Fibroblast of lung (primary cell): Measurements from ENCODE around the gene TMPRSS9. TPM values are rescaled to one million over a fixed set of nuclear protein-coding genes. Genes with fewer than 3 reads are reported as not detected.

ENCODE experiments used
- DNase-seq, 2 donors: peaks; one replicate each; pipeline versions ENCODE4 v3.0.0 to v3.0.0-alpha.2; 2010; ENCODE audit warnings: low read depth in 2 of 2
- H2AFZ ChIP-seq: 2 replicates; pipeline ENCODE4 v1.5.1; 2012; ENCODE audit warnings: low read length, control low read depth, inconsistent platforms
- H3K27ac ChIP-seq: 2 replicates; pipeline ENCODE4 v1.5.1; 2011; ENCODE audit warnings: low read length, control low read depth; ENCODE audit not compliant: insufficient read depth
- H3K27me3 ChIP-seq: 2 replicates; pipeline ENCODE4 v1.5.1; 2011; ENCODE audit warnings: mild to moderate bottlenecking, low read length; ENCODE audit not compliant: control insufficient read depth, insufficient read depth
- H3K36me3 ChIP-seq: 2 replicates; pipeline ENCODE4 v1.5.1; 2011; ENCODE audit warnings: low read length; ENCODE audit not compliant: control insufficient read depth, insufficient read depth
- H3K4me1 ChIP-seq: 2 replicates; pipeline ENCODE4 v1.5.1; 2011; ENCODE audit warnings: low read length; ENCODE audit not compliant: control insufficient read depth, insufficient read depth; ENCODE audit errors: extremely low read depth
- H3K4me2 ChIP-seq: 2 replicates; pipeline ENCODE4 v1.5.1; 2011; ENCODE audit warnings: low read length, control low read depth; ENCODE audit not compliant: insufficient read depth; ENCODE audit errors: extremely low read depth
- H3K4me3 ChIP-seq, 4 experiments: fragments of 200-600 bp in 1 of 4; sonication (generic) in 1 of 4; replicated peaks in 1 of 4; 2 replicates each; pipeline ENCODE4 v1.5.1; 2011 to 2016; ENCODE audit warnings: low read length in 4 of 4, low read depth in 3 of 4, mild to moderate bottlenecking in 3 of 4, control low read depth in 2 of 4, inconsistent platforms in 1 of 4, mixed read lengths in 1 of 4; ENCODE audit not compliant: insufficient read depth in 1 of 4; ENCODE audit errors: control extremely low read depth in 1 of 4
- H3K79me2 ChIP-seq: 2 replicates; pipeline ENCODE4 v1.5.1; 2012; ENCODE audit warnings: mild to moderate bottlenecking, low read length, inconsistent platforms; ENCODE audit not compliant: control insufficient read depth, insufficient read depth
- H3K9ac ChIP-seq: 2 replicates; pipeline ENCODE4 v1.5.1; 2011; ENCODE audit warnings: mild to moderate bottlenecking, low read length, control low read depth; ENCODE audit not compliant: insufficient read depth
- H3K9me3 ChIP-seq: 2 replicates; pipeline ENCODE4 v1.5.1; 2012; ENCODE audit warnings: low read depth, low read length; ENCODE audit not compliant: control insufficient read depth, insufficient read depth
- H4K20me1 ChIP-seq: 2 replicates; pipeline ENCODE4 v1.5.1; 2011; ENCODE audit warnings: low read length; ENCODE audit not compliant: control insufficient read depth, insufficient read depth; ENCODE audit errors: extremely low read depth
- CTCF ChIP-seq, 2 donors: IDR thresholded peaks in 1 of 2; conservative IDR thresholded peaks in 1 of 2; 1 replicate in 1 of 2; 2 replicates in 1 of 2; pipeline ENCODE4 v1.5.1; 2011 to 2012; ENCODE audit warnings: low read length in 2 of 2, control low read depth in 1 of 2, inconsistent platforms in 1 of 2, low read depth in 1 of 2, mild to moderate bottlenecking in 1 of 2
- EZH2 ChIP-seq: IDR thresholded peaks from 2 replicates; pipeline ENCODE4 v1.5.1; 2012; ENCODE audit warnings: low read length, control low read depth, mild to moderate bottlenecking; ENCODE audit errors: missing control alignments
- polyA minus RNA-seq: library from RNA; depleted of rRNA, polyadenylated mRNA; stranded (reverse); fragments of >200 nt; gene quantifications from 2 replicates; pipeline ENCODE4 v1.2.3, GENCODE V29; 2011; ENCODE audit warnings: low replicate concordance
- polyA plus RNA-seq, 2 donors: library from polyadenylated mRNA; depleted of rRNA in 1 of 2; stranded (reverse) in 1 of 2; unstranded in 1 of 2; fragments of >200 nt; gene quantifications; 2 replicates each; pipeline ENCODE4 v1.2.1, GENCODE V29; 2011 to 2012; ENCODE audit warnings: missing spikeins in 1 of 2
- total RNA-seq: library from RNA; depleted of rRNA; stranded (reverse); fragments of >200 nt; gene quantifications from 2 replicates; pipeline ENCODE4 v1.2.1, GENCODE V29; 2014

TMPRSS9 gene
- under 0.01 TPM in 1 of 2 replicates, not detected in the other for total RNA-seq
- polyA plus RNA-seq = not detected in 2 replicates
- polyA plus RNA-seq (2012) = 0.09 and 0.20 TPM in 2 replicates
- polyA minus RNA-seq = not detected in 2 replicates

DNA sequence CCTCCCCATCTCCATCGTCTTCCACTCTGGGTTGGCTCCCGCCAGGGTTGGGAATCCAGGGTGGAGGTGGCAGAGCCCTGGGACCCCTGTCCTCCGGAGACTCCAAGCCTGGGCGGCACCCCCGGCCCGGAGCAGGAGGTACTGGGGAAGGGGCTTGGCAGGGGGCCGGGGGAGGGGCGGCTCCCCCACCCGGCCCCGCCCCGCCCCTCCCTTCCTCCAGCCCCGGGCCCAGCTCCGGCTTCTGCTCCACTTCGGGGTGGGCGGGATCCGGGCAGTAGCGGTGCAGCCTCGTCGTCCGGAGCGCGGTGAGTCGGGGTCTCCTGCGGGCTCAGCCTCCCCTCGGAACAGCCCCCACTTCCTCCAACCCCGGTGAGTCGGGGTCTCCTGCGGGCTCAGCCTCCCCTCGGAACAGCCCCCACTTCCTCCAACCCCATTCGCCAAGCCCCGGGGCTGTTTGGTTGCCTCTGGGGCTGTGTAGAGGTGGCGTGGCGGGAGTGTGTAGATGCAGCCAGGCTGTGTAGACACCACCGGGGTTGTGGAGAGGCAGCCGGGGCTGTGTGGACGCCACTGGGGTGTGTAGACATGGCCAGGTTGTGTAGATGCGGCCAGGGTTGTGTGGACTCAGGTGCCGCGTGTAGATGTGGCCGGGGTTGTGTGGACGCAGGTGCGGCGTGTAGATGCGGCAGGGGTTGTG, at the start of gene TMPRSS9:
TSS of gene TMPRSS9 (plus strand) at position 274 of the 694 bp plus-strand sequence. CDS start 29,521 bp downstream, outside the sequence.
- Histone ChIP-seq H3K27me3 (peaks cover 8% of the 10 kb centered on the region), H3K4me2 (no peak within 1 kb of the TSS), H3K9ac (no peak within 1 kb of the TSS), H3K4me1 (no peaks in the 10 kb centered on the region), H3K36me3 (no peaks in the 10 kb centered on the region), H3K27ac (no peak within 1 kb of the TSS), H3K79me2 (no peaks in the 10 kb centered on the region), H4K20me1 (no peaks in the 10 kb centered on the region), H3K9me3 (no peaks in the 10 kb centered on the region), H2AFZ (no peak within 1 kb of the TSS), H3K4me3 (no peak within 1 kb of the TSS)
- DNase-seq = no peak
- TF ChIP-seq CTCF (conservative IDR thresholded peaks at IDR 0.05 in 1 of 2, IDR thresholded peaks at IDR 0.05 in 1 of 2; ENCODE audit: low read depth in 1 of 2, low read length in 2 of 2) (no peak), EZH2 (no peak)

DNA sequence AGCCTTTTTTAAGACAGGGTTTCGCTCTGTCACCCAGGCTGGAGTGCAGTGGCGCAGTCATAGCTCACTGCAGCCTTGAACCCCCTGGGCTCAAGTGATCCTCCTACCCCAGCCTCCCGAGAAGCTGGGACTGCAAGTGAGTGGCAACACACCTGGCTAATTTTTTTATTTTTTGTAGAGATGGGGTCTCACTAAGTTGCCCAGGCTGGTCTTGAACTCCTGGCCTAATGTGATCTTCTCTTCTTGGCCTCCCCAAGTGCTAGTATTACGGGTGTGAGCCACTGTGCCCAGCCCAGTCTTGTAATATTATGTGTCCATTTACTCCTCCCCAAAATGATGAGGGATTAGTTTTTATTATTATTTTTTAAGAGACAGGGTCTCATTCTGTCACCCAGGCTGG, 49.0 kb upstream of the TMPRSS9 start:
- Histone ChIP-seq H3K36me3 (no peaks in the 10 kb centered on the region), H3K79me2 (no peaks in the 10 kb centered on the region), H3K27me3 (peaks cover 15% of the 10 kb centered on the region), H3K4me1 (no peaks in the 10 kb centered on the region), H2AFZ (no peak overlapping the region), H3K9me3 (no peaks in the 10 kb centered on the region), H3K27ac (no peak overlapping the region), H3K9ac (no peak overlapping the region), H3K4me3 (no peak overlapping the region), H4K20me1 (no peaks in the 10 kb centered on the region), H3K4me2 (no peak overlapping the region)
- TF ChIP-seq EZH2 (no peak), CTCF (conservative IDR thresholded peaks at IDR 0.05 in 1 of 2, IDR thresholded peaks at IDR 0.05 in 1 of 2; ENCODE audit: low read depth in 1 of 2, low read length in 2 of 2) (no peak)
- DNase-seq = no peak

- no peak overlapping the region for H3K9ac ChIP-seq
- no peaks in the 10 kb centered on the region for H3K79me2 ChIP-seq
- no peak overlapping the region for H3K4me2 ChIP-seq
- peaks cover 7% of the 10 kb centered on the region for H3K27me3 ChIP-seq
- no peaks in the 10 kb centered on the region for H3K9me3 ChIP-seq
- H3K4me3 ChIP-seq = no peak overlapping the region
- H2AFZ ChIP-seq = no peak overlapping the region
- TF ChIP-seq CTCF (conservative IDR thresholded peaks at IDR 0.05 in 1 of 2, IDR thresholded peaks at IDR 0.05 in 1 of 2; ENCODE audit: low read depth in 1 of 2, low read length in 2 of 2) (no peak), EZH2 (no peak)
- no peaks in the 10 kb centered on the region for H3K36me3 ChIP-seq
- no peaks in the 10 kb centered on the region for H4K20me1 ChIP-seq
- no peaks in the 10 kb centered on the region for H3K4me1 ChIP-seq
- no peak for DNase-seq
- H3K27ac ChIP-seq = no peak overlapping the region
These were observed 47.1 kb upstream of the TMPRSS9 start for GRCh38 chr19:2312820-2313501.
